ENCODE data around the gene SMIM45.

The SMIM45 gene

DNA sequence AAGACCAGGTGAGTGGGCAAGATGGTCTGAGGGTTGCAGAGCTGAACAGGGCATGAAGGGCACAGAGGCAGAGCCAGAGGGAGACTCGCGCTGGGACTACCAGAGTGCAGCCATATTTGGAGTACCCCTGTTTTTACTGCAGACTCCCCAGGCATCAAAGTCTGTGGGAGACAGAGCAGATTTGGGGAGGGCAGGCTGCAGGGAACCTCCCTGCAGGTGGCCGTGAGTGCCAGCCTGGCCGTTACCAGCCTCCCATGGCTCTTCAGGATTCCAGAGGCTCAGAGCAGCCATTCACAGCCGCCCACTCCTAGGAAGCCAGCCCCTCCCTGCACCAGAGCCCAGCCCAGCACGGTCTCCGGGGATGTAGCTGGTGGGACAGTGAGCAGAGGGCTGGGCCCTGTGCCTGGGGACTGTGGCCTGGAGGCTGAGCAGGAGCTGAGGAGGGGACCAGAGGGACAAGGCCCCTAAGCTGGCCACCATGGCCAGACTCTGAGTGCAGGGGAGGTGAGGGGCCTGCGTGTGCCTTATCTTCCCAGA, 17.2 kb downstream of the SMIM45 start, which contains the start of gene SEPTIN3:
SEPTIN3 (plus strand) TSS at position 334 of the 537 bp plus-strand sequence. CDS start 2,050 bp downstream, outside the sequence.
- no peak within 1 kb of the TSS for H3K27ac ChIP-seq
- TF ChIP-seq ZFX (IDR thresholded peaks at IDR 0.05), result no peak
- TF ChIP-seq, protein P1, sequence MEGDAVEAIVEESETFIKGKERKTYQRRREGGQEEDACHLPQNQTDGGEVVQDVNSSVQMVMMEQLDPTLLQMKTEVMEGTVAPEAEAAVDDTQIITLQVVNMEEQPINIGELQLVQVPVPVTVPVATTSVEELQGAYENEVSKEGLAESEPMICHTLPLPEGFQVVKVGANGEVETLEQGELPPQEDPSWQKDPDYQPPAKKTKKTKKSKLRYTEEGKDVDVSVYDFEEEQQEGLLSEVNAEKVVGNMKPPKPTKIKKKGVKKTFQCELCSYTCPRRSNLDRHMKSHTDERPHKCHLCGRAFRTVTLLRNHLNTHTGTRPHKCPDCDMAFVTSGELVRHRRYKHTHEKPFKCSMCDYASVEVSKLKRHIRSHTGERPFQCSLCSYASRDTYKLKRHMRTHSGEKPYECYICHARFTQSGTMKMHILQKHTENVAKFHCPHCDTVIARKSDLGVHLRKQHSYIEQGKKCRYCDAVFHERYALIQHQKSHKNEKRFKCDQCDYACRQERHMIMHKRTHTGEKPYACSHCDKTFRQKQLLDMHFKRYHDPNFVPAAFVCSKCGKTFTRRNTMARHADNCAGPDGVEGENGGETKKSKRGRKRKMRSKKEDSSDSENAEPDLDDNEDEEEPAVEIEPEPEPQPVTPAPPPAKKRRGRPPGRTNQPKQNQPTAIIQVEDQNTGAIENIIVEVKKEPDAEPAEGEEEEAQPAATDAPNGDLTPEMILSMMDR (conservative IDR thresholded peaks at IDR 0.05), result no peak

DNA sequence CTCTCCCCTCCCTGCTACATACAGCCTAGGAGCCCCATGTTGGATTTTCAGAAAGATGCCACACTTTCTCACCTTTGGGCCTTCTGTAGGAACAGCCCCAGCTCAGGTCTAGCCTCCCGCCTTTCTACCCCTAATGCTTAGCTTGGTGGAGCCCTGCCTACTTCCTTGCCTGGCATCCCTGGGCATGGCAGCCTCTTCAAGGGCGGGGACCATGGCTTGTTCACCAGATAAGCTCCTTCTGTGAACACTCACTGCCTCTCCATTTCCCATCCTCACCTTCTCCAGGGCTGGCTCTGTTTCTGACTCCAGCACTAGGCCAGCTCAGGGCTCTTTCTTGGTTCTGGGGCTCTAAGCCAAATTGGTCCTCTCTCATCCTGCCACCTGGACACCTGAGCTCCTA, 18.7 kb downstream of the SMIM45 start:
- TF ChIP-seq ZFX (IDR thresholded peaks at IDR 0.05), result no peak
- TF ChIP-seq, protein P1 (conservative IDR thresholded peaks at IDR 0.05), result no peak
- H3K27ac ChIP-seq, result no peak overlapping the region

DNA sequence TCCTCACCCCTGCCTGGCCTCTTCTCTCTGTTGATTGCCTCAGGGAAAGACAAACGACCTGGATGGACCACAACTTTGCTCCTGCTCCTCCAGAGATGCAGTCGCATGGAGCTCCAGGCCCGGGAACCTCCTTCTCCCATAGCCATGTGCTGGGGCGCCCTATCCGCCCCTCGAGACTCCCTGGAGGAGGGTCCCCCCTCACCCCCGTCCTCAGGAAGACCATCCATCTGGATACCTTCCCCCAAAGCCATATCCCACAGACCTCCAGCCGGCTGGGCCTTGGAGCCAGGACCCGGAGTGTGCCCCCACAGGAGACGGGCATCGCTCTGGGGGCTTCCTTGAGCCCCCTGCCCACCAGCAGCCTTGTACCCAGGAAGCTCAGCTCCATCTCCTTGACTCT, 19.5 kb downstream of the SMIM45 start:
- no peak for TF ChIP-seq ZFX (IDR thresholded peaks at IDR 0.05)
- TF ChIP-seq, protein P1 (conservative IDR thresholded peaks at IDR 0.05), result no peak
- no peak overlapping the region for H3K27ac ChIP-seq

DNA sequence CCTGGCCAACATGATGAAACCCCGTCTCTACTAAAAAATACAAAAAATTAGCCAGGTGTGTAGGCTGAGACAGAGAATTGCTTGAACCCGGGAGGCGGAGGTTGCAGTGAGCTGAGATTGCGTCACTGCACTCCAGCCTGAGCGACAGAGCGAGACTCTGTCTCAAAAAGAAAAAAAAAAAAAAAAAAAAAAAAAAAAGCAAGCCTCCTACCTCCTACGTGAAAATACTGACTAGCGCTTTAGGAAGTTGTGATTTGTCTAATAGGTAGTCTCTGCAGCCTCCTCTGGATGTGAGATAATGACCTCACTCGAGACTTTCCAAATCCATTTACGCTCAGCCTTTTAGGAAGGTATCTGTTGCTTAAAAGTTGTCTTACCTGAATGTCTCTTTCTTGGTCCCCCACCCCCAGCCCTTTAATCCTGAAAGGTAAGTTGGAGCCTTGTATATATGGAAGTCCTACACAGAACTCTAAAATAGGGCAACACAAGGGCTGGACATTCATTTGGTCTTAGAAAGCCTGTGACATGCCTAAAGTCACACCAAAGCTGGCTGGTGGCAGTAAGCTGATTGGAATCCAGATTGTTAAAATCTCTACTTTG, 22.8 kb downstream of the SMIM45 start:
- TF ChIP-seq, protein P1 (conservative IDR thresholded peaks at IDR 0.05), result no peak
- TF ChIP-seq ZFX (IDR thresholded peaks at IDR 0.05), result no peak
- no peak overlapping the region for H3K27ac ChIP-seq

DNA sequence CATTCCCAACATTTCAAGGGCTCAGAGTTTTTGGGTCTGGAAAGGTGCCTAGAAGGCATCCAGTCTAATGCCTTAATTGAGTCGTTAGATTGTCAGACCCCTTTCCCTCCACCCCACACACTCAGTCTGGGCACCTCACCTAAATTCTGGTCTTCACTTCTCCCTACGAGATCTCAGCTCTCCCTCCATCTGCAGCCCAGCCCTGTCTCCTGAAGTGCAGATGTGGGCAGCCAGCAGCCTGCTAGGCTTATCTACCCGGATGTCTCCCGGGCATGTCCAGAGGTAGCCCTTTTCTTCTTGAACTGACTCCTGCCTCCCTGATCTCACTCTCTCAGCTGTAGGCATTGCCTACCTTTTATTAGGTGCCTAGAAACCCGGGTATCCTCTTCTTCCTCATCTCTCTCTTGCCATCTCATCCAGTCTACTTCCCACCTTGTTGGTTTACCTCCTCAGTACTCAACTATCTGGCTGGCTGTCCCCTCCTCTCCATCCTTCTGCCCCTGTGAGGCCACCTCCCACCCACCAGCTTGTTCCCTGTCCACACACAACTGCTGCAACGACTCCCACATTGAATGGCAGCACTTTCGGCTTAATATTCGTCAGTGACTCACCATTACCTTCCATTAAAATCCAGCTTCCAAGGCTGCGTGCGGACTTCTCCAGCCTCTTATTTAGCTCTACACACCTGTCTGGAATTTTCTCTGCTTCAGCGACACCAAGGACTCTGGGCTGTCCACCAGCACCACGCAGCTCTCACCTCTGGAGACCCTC, 23.5 kb downstream of the SMIM45 start:
- H3K27ac ChIP-seq, result no peak overlapping the region
- TF ChIP-seq, protein P1 (conservative IDR thresholded peaks at IDR 0.05), result no peak
- TF ChIP-seq ZFX (IDR thresholded peaks at IDR 0.05), result no peak

DNA sequence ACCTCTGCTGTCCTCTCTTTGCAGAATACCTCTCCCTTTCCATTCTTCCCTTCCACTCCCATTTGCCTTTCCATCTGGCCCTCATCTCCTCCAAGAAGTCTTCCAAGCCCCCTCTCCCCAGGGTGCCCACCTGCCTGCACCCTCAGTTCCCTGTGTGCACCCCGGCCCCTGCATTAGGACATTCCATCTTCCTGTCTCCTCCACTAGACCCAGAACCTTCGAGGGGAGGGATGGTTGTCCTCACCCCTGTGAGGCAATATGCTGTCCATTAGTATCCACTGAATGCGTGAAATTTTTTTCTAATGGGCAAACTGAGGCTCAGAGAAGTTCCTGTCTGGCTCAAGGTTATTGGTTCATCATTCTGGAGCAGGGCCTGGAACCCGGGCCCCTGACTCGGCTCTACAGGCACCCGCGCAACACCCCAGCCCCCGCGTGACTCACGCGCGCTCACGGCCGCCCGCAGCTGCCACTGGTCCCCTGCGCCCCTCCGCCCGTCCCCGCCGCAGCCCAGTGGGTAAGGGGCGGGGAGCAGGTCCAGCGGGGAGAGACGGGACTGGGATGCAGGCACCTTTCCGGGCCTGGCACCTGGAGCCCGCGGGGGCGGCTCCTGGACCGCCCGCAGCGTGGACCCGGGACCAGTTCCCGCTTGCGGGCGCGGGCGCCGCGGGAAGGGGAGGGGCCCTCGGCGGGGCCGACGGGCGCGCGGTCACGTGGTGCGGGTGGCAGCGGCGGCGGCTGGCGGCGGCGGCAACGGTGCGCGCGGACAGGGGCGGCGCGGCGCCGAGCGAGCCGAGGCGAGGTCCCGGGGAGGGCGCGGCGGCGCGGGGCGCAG, 24.3 kb downstream of the SMIM45 start:
- H3K27ac ChIP-seq, result peak overlapping the region; percentile 44; the same call in 1 of the 2 replicates
- no peak for TF ChIP-seq ZFX (IDR thresholded peaks at IDR 0.05)
- TF ChIP-seq, protein P1 (conservative IDR thresholded peaks at IDR 0.05), result no peak

Data from C4-2B (cell line).